ENCODE results near the gene CDHR2.

CDHR2 gene

GRCh38 chr5:176644878-176645670, 95.9 kb downstream of the CDHR2 start:
- DNase-seq: no peak
